ENCODE results near the gene TXNL4A. TPM values are rescaled to one million over a fixed set of nuclear protein-coding genes. Genes with fewer than 3 reads are reported as not detected.

The TXNL4A gene
- total and polyA plus RNA-seq, 8 donors = 54.7 to 106 (median 69.3) TPM

DNA sequence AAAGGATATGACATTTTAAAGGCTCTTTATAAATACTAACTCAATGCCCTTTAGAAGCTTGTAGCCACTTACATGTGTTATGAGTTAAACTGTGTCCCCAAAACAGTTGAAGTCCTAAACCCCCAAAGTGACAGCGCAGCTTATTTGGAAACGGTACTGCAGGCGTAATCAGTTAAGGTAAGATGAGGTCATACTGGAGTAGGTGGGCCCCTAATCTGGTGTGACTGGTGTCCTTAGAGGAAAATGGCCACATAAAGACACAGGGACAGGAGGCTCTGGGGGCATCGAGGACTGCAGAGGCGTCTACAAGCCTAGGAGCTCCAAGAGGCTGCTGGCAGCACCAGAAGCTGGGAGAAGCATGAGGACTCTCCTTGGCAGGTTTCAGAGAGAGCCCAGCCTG, 8.5 kb downstream of the TXNL4A start:
- H3K9me3 ChIP-seq = no peaks in the 10 kb centered on the region
- no peak overlapping the region for H3K4me3 ChIP-seq
- H3K36me3 ChIP-seq = peaks cover 0 to 42% of the 10 kb centered on the region in 2 donors
- ATAC-seq = no peak
- no peak for DNase-seq
- H3K4me1 ChIP-seq = peaks cover 0 to 25% of the 10 kb centered on the region in 2 donors
- intact Hi-C loops (cut with DNase I) = no loop called here
- TF ChIP-seq, protein P1, sequence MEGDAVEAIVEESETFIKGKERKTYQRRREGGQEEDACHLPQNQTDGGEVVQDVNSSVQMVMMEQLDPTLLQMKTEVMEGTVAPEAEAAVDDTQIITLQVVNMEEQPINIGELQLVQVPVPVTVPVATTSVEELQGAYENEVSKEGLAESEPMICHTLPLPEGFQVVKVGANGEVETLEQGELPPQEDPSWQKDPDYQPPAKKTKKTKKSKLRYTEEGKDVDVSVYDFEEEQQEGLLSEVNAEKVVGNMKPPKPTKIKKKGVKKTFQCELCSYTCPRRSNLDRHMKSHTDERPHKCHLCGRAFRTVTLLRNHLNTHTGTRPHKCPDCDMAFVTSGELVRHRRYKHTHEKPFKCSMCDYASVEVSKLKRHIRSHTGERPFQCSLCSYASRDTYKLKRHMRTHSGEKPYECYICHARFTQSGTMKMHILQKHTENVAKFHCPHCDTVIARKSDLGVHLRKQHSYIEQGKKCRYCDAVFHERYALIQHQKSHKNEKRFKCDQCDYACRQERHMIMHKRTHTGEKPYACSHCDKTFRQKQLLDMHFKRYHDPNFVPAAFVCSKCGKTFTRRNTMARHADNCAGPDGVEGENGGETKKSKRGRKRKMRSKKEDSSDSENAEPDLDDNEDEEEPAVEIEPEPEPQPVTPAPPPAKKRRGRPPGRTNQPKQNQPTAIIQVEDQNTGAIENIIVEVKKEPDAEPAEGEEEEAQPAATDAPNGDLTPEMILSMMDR (IDR thresholded peaks at IDR 0.05) = no peak
- H3K27me3 ChIP-seq = no peaks in the 10 kb centered on the region
- H3K27ac ChIP-seq = no peak overlapping the region

DNA sequence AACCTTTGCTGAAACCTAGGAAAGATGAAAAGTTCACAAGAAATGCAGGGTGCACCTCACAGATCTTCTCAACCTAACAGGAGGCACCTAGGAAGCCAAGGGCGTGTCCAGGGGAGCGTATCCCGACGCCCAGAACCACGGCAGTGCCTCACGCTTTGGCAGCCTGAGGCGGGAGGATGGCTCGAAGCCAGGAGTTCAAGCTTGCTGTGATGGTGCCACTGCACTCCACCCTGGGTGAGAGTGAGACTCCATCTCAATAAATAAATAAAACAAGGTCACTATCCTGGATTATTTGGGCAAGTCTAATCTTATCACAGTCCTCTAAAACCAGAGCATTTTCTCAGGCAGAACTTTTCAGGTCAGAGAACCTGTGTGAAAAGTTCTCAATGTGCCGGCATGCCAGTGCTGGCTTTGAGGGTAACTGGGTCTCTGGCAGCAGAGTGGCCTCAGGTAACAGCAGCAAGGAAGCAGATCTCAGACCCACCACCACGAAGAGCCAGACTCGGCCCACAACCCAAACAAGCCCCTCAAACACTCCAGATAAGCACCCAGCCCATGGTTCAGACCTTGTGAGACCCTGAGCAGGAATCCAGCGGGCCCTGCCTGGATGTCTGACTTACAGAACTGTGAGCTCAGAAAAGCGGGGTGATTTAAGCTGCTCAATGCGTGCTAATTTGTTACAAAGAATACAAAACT, 12.2 kb downstream of the TXNL4A start:
- no peak overlapping the region for H3K27ac ChIP-seq
- no peak overlapping the region for H3K4me3 ChIP-seq
- no peaks in the 10 kb centered on the region for H3K9me3 ChIP-seq
- H3K4me1 ChIP-seq = no peaks in the 10 kb centered on the region
- TF ChIP-seq, protein P1 (IDR thresholded peaks at IDR 0.05) = no peak
- DNase-seq (no peak), ATAC-seq (no peak)
- peaks cover 0 to 71% of the 10 kb centered on the region in 2 donors for H3K36me3 ChIP-seq
- H3K27me3 ChIP-seq = no peaks in the 10 kb centered on the region
- intact Hi-C loops (cut with DNase I) = no loop called here

DNA sequence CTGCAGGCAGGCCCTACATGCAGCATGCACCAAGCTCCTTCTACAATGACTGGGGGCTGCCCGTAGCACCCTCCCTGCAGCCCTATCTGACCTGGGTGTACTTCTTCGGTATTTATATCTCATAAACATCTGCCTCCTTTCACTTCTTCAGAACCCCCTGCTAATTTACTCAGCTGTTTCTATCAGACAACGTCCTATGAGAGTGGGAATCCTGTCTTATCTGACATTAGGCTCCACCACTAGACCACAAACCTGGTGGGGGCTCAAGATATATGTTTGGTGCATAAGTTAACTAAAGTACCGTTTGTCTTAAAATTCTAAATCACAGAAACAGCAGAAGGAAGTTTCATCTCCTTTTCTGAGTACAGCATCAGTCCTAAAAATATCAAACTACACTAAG, 13.3 kb downstream of the TXNL4A start:
- TF ChIP-seq, protein P1 (IDR thresholded peaks at IDR 0.05) = no peak
- Histone ChIP-seq H3K4me1 (no peaks in the 10 kb centered on the region), H3K36me3 (peaks cover 0 to 82% of the 10 kb centered on the region in 2 donors), H3K9me3 (no peaks in the 10 kb centered on the region), H3K4me3 (no peak overlapping the region), H3K27ac (no peak overlapping the region), H3K27me3 (no peaks in the 10 kb centered on the region)
- ATAC-seq (no peak), DNase-seq (no peak)
- intact Hi-C loops (cut with DNase I) = no loop called here

DNA sequence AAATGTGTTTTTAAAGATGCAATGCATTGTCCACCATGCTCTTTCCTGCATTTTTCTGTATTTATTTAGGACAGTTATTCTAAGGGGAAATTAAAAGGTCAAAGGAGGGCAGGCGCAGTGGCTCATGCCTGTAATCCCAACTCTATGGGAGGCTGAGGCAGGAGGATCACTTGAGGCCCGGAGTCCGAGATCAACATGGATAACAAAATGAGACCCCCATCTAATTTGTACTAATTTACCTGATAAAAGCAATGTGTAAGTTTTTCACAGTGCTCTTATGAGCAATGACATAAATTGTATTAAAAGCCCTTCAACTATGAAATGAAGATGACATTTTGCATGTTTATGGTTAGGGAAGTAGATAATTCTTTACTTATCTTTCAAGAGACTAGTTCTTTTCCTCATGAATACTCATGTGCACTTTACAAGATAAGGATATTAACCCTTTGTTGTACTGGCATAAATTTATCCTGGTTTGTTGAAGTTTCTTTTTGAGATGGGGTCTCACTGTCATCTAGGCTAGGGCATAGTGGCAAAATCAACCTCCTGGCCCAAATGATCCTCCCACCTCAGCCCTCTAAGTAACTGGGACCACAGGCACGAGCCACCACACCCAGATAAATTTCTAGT, 14.2 kb downstream of the TXNL4A start:
- Histone ChIP-seq H3K4me3 (no peak overlapping the region), H3K4me1 (no peaks in the 10 kb centered on the region), H3K27me3 (no peaks in the 10 kb centered on the region), H3K9me3 (no peaks in the 10 kb centered on the region), H3K27ac (no peak overlapping the region), H3K36me3 (peaks cover 0 to 87% of the 10 kb centered on the region in 2 donors)
- ATAC-seq (no peak), DNase-seq (no peak)
- TF ChIP-seq, protein P1 (IDR thresholded peaks at IDR 0.05) = no peak
- intact Hi-C loops (cut with DNase I) = no loop called here

DNA sequence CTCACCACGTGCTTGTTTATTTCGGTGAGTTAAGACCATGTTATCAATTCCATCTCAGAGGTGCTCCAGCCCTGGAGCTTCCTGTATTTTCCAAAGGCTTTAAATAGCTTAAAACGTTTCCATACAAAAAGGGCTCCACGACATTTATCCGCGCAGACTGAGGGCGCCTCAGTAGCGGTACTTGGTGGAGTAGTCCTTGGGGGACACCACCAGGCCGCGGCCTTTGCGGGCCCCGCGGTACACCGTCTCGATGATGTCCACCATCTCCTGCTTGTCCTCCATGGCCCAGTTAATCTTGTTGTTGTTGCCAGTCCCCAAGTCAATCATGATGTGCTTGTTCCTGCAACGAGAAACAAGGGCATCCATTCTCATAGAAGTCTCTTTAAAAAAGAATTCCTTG, 14.8 kb downstream of the TXNL4A start:
- intact Hi-C loops (cut with DNase I) = no loop called here
- Histone ChIP-seq H3K36me3 (peaks cover 0 to 81% of the 10 kb centered on the region in 2 donors), H3K27ac (no peak overlapping the region), H3K4me1 (no peaks in the 10 kb centered on the region), H3K9me3 (no peaks in the 10 kb centered on the region), H3K4me3 (no peak overlapping the region), H3K27me3 (no peaks in the 10 kb centered on the region)
- ATAC-seq (no peak), DNase-seq (no peak)
- TF ChIP-seq, protein P1 (IDR thresholded peaks at IDR 0.05) = no peak

Measured in left lung (tissue), 10 donors.